Ishikawa (cell line): ENCODE measurements around the gene ARHGAP42.
A peak's percentile ranks its signal among the peaks of the same experiment; 100 is the strongest.

ENCODE experiments used
- CEBPB ChIP-seq: IDR thresholded peaks from 2 replicates; pipeline ENCODE4 v1.6.1; 2012
- CREB1 ChIP-seq: IDR thresholded peaks from 2 replicates; pipeline ENCODE4 v1.6.1; 2012; ENCODE audit warnings: low read depth
- EGR1 ChIP-seq: IDR thresholded peaks from 2 replicates; pipeline ENCODE4 v1.6.1; 2012
- EP300 ChIP-seq: IDR thresholded peaks from 2 replicates; pipeline ENCODE4 v1.6.1; 2012; ENCODE audit warnings: borderline replicate concordance
- FOXM1 ChIP-seq: IDR thresholded peaks from 2 replicates; pipeline ENCODE4 v1.6.1; 2012; ENCODE audit warnings: low read depth, borderline replicate concordance
- MAX ChIP-seq: IDR thresholded peaks from 2 replicates; pipeline ENCODE4 v1.6.1; 2012
- NFIC ChIP-seq: IDR thresholded peaks from 2 replicates; pipeline ENCODE4 v1.6.1; 2012
- RAD21 ChIP-seq: IDR thresholded peaks from 2 replicates; pipeline ENCODE4 v1.6.1; 2012; ENCODE audit warnings: low read depth
- REST ChIP-seq: IDR thresholded peaks from 2 replicates; pipeline ENCODE4 v1.6.1; 2012; ENCODE audit warnings: low read depth, mild to moderate bottlenecking
- TAF1 ChIP-seq: IDR thresholded peaks from 2 replicates; pipeline ENCODE4 v1.6.1; 2012; ENCODE audit warnings: low read depth, mild to moderate bottlenecking
- TCF12 ChIP-seq: IDR thresholded peaks from 2 replicates; pipeline ENCODE4 v1.6.1; 2012; ENCODE audit warnings: low read depth
- TEAD4 ChIP-seq: IDR thresholded peaks from 2 replicates; pipeline ENCODE4 v1.6.1; 2012
- USF1 ChIP-seq: IDR thresholded peaks from 2 replicates; pipeline ENCODE4 v1.6.1; 2012
- YY1 ChIP-seq: IDR thresholded peaks from 2 replicates; pipeline ENCODE4 v1.6.1; 2012; ENCODE audit warnings: low read depth
- ZBTB7A ChIP-seq: IDR thresholded peaks from 2 replicates; pipeline ENCODE4 v1.6.1; 2012; ENCODE audit warnings: low read depth

ARHGAP42 gene

GRCh38 chr11:100969008-100969407 lies 281.9 kb downstream of the ARHGAP42 start:
- no peak for TF ChIP-seq ZBTB7A

GRCh38 chr11:100970283-100971164 lies 283.4 kb downstream of the ARHGAP42 start:
- TF ChIP-seq EP300 = no peak
- no peak for TF ChIP-seq FOXM1
- no peak for TF ChIP-seq EGR1
- no peak for TF ChIP-seq RAD21

GRCh38 chr11:100972046-100972445 lies 285.0 kb downstream of the ARHGAP42 start:
- TF ChIP-seq REST (no peak), NFIC (no peak), EP300 (no peak), FOXM1 (no peak), ZBTB7A (no peak), TAF1 (no peak), CEBPB (no peak), EGR1 (no peak), RAD21 (no peak), CREB1 (no peak), YY1 (no peak), TEAD4 (no peak), TCF12 (no peak), USF1 (no peak), MAX (no peak)

GRCh38 chr11:100978442-100978841 lies 291.4 kb downstream of the ARHGAP42 start:
- TF ChIP-seq YY1 = no peak
- no peak for TF ChIP-seq NFIC
- no peak for TF ChIP-seq TAF1
- no peak for TF ChIP-seq REST
- TF ChIP-seq FOXM1 = no peak
- TF ChIP-seq CEBPB = no peak
- TF ChIP-seq TEAD4 = no peak
- no peak for TF ChIP-seq TCF12
- no peak for TF ChIP-seq EP300
- no peak for TF ChIP-seq USF1
- TF ChIP-seq ZBTB7A = no peak
- TF ChIP-seq RAD21 = no peak

GRCh38 chr11:100978939-100979338 lies 291.9 kb downstream of the ARHGAP42 start:
- TF ChIP-seq YY1 (no peak), EP300 (no peak), ZBTB7A (no peak), TEAD4 (no peak)

GRCh38 chr11:100980156-100980555 lies 293.1 kb downstream of the ARHGAP42 start:
- TF ChIP-seq RAD21 (peak; percentile 78), FOXM1 (no peak)

- TF ChIP-seq TAF1 (no peak), RAD21 (no peak), NFIC (no peak), YY1 (no peak), REST (no peak), FOXM1 (no peak), TCF12 (no peak), ZBTB7A (no peak), TEAD4 (no peak), USF1 (no peak), MAX (no peak), EP300 (no peak), CREB1 (no peak), EGR1 (no peak), CEBPB (no peak)
Observed at GRCh38 chr11:100981196-100981824, 294.2 kb downstream of the ARHGAP42 start.
